ENCODE results near the gene RASSF8.
"Not testable (repeated sequence)": the region's sequence is repeated elsewhere in the genome, so short reads cannot be mapped to it uniquely, and the experiment has no call there.

RASSF8 gene

GRCh38 chr12:26056335-26056734 lies 97.9 kb downstream of the RASSF8 start:
- H3K27ac ChIP-seq = no peak overlapping the region
- TF ChIP-seq ZFX (IDR thresholded peaks at IDR 0.05) = no peak
- TF ChIP-seq, protein P1, sequence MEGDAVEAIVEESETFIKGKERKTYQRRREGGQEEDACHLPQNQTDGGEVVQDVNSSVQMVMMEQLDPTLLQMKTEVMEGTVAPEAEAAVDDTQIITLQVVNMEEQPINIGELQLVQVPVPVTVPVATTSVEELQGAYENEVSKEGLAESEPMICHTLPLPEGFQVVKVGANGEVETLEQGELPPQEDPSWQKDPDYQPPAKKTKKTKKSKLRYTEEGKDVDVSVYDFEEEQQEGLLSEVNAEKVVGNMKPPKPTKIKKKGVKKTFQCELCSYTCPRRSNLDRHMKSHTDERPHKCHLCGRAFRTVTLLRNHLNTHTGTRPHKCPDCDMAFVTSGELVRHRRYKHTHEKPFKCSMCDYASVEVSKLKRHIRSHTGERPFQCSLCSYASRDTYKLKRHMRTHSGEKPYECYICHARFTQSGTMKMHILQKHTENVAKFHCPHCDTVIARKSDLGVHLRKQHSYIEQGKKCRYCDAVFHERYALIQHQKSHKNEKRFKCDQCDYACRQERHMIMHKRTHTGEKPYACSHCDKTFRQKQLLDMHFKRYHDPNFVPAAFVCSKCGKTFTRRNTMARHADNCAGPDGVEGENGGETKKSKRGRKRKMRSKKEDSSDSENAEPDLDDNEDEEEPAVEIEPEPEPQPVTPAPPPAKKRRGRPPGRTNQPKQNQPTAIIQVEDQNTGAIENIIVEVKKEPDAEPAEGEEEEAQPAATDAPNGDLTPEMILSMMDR (conservative IDR thresholded peaks at IDR 0.05) = no peak

GRCh38 chr12:26057271-26057670 lies 98.8 kb downstream of the RASSF8 start:
- H3K27ac ChIP-seq = not testable (repeated sequence)

DNA sequence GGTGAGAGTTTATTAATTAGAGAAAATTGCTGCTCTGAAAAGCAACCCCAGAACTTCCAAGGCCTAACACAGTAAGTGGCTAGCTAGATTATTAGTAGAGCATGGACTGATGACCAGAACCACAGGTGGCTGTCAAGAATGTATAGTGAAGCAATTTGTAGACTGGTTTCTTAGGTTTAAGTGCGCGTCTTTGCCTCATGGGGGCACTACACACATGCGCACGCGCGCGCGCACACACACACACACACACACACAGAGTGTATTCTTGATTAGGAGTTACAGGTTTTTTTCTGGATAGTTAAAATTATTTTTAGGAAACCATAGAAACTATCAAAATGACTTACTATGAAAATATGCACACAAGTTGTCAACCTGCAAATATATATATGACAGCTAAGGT lies 99.8 kb downstream of the RASSF8 start:
- no peak overlapping the region for H3K27ac ChIP-seq

GRCh38 chr12:26058818-26059217 lies 100.3 kb downstream of the RASSF8 start:
- TF ChIP-seq, protein P1 (conservative IDR thresholded peaks at IDR 0.05) = no peak
- H3K27ac ChIP-seq = no peak overlapping the region

More for the DNA sequence above, 99.8 kb downstream of the RASSF8 start:
- no peak for TF ChIP-seq ZFX (IDR thresholded peaks at IDR 0.05)
- TF ChIP-seq, protein P1 (conservative IDR thresholded peaks at IDR 0.05) = peak; percentile 17

DNA sequence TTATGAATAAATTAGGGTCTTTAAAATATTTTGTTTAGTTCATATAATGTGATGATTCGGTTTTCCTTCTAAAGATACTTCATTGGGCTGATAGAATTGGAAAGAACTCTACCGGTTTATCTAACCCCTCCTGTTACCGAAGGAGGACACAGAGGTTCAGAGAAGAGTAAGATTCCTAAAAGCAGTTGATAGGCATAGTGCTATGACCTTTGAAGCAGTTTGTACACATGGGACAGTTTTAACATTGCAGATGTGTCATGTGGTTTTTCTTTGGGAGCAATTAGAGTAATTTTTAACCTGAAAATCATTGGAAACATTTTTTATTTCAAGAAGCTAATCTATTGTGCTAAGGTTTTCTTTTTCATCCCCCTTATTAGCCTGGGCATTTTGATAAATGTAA lies 103.5 kb downstream of the RASSF8 start:
- TF ChIP-seq, protein P1 (conservative IDR thresholded peaks at IDR 0.05) = no peak
- TF ChIP-seq ZFX (IDR thresholded peaks at IDR 0.05) = no peak
- H3K27ac ChIP-seq = no peak overlapping the region

DNA sequence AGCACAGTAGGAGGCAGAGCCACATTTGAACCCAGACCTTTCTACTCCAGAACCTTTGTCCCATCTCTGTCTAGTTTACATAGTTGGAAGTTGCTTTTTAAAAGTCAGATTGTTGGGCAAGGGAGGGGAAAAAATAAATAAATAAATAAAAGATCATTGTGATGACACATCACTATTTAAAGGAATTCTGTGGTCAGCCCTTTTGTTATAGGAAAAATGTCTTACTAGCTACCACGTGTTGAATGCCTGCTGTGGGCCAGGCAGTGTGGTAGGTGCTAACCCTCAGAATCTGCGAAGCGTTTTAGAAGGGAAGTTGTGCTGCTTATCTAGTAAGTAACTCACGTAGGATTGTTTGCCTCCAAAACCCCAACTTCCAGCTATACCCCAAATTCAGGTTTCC lies 104.1 kb downstream of the RASSF8 start:
- TF ChIP-seq, protein P1 (conservative IDR thresholded peaks at IDR 0.05) = no peak
- TF ChIP-seq ZFX (IDR thresholded peaks at IDR 0.05) = no peak
- no peak overlapping the region for H3K27ac ChIP-seq

DNA sequence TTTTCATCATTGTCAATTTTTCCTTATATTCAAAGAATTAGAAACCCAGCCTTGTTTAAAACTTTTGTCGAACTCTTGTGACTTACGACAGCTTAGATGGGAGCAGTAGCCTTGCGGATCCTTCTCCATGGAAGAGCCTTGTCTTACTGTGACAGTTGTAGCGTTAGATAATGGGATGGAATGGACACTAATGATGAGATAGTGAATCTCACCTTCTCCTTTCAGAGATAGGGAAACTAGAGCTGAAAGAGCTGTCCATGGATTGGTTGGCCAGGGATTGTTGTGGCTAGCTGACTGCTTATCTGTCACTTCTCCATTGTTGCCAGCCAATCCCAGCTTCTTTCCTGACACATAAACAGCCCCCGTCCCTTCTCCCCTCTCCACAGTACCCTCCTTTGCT lies 107.0 kb downstream of the RASSF8 start:
- H3K27ac ChIP-seq = no peak overlapping the region
- TF ChIP-seq, protein P1 (conservative IDR thresholded peaks at IDR 0.05) = no peak
- no peak for TF ChIP-seq ZFX (IDR thresholded peaks at IDR 0.05)

DNA sequence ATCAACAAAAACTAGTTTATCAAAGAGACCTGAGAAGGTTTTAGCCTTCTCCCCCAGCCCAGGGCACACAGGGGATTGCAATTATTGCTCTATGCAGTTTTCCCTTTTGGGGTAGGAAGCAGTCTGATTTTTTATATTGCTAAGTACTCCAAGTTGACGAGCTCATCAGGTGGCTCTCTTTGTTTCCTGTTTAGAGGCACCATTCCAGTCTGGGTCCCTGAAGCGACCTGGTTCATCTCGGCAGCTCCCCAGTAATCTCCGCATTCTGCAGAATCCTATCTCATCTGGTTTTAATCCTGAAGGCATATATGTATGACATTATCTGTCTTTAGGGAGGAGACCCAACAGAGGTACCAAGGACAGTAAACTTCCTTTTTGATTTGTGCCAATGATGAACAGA lies 110.0 kb downstream of the RASSF8 start:
- TF ChIP-seq, protein P1 (conservative IDR thresholded peaks at IDR 0.05) = no peak
- no peak for TF ChIP-seq ZFX (IDR thresholded peaks at IDR 0.05)
- H3K27ac ChIP-seq = no peak overlapping the region
